ENCODE results near the gene MAGEB17. TPM values are rescaled to one million over a fixed set of nuclear protein-coding genes. Genes with fewer than 3 reads are reported as not detected.

MAGEB17 gene
- total RNA-seq, 2 donors from 2014 or later, result not detected

Other genes with a start within 250 kb of the MAGEB17 start
- gene GRPR, start 43.9 kb upstream of the MAGEB17 start, total RNA-seq, result not detected